HG02623 (cell line): ENCODE data around the gene RNF150.
"Not testable (repeated sequence)": the region's sequence is repeated elsewhere in the genome, so short reads cannot be mapped to it uniquely, and the experiment has no call there.

Experiments used
- ATAC-seq: cut with Tn5 transposase; IDR thresholded peaks from one replicate; pipeline ENCODE4 v1.9.1; 2021; ENCODE audit warnings: moderate library complexity; ENCODE audit not compliant: unreplicated experiment

RNF150 gene

GRCh38 chr4:141133146-141133998 is at the start of gene RNF150:
TSS of gene RNF150 (minus strand) at chr4:141133469.
- peak; percentile 68 for ATAC-seq

GRCh38 chr4:141180991-141181761 is 47.9 kb upstream of the RNF150 start:
- ATAC-seq, result no peak

GRCh38 chr4:141179474-141180373 is 46.5 kb upstream of the RNF150 start:
- no peak for ATAC-seq

GRCh38 chr4:141177171-141177570 is 43.9 kb upstream of the RNF150 start:
- no peak for ATAC-seq

- ATAC-seq, result no peak
Observed at GRCh38 chr4:141174457-141174856, 41.2 kb upstream of the RNF150 start.

GRCh38 chr4:141170671-141171070 is 37.4 kb upstream of the RNF150 start:
- ATAC-seq, result no peak

GRCh38 chr4:141169391-141169790 is 36.1 kb upstream of the RNF150 start:
- no peak for ATAC-seq

GRCh38 chr4:141165001-141165400 is 31.7 kb upstream of the RNF150 start:
- ATAC-seq, result not testable (repeated sequence)

GRCh38 chr4:141159027-141159426 is 25.8 kb upstream of the RNF150 start:
- no peak for ATAC-seq

- no peak for ATAC-seq
Observed at GRCh38 chr4:141158219-141158618, 24.9 kb upstream of the RNF150 start.

- ATAC-seq, result no peak
Observed at GRCh38 chr4:141155586-141155985, 22.3 kb upstream of the RNF150 start.

- ATAC-seq, result no peak
Observed at GRCh38 chr4:141154725-141155124, 21.5 kb upstream of the RNF150 start.

- ATAC-seq, result no peak
Observed at GRCh38 chr4:141153751-141154510, 20.7 kb upstream of the RNF150 start.

- ATAC-seq, result no peak
Observed at GRCh38 chr4:141144207-141144606, 10.9 kb upstream of the RNF150 start.

- no peak for ATAC-seq
Observed at GRCh38 chr4:141142423-141142822, 9.2 kb upstream of the RNF150 start.

GRCh38 chr4:141140391-141141200 is 7.3 kb upstream of the RNF150 start:
- ATAC-seq, result no peak

GRCh38 chr4:141133999-141134995 is 1.0 kb upstream of the RNF150 start:
- ATAC-seq, result no peak

GRCh38 chr4:141132709-141133145 is 542 bp downstream of the RNF150 start:
- no peak for ATAC-seq
